Measurements from ENCODE around the gene SORCS2.

DNA sequence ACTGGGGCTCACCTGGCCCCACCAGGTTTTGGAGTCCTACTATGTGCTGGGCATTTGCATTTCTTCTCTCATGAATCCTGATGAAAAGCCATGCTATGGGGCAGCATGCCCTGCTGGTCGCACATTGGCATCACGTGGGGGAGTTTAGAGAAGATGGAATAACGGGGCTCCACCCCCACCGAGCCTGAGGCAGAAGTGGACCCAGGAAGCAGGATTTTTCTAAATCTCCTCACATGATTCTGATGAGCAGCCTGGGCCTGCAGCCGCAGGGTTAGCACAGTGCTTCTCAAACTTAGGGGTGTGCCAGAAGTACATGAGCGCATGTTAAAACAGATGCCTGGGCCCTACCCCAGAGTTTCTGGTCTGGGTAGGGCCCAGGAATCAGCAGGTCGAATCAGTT is 4.6 kb upstream of the SORCS2 start:
- TF ChIP-seq CTCF (IDR thresholded peaks at IDR 0.05; ENCODE audit: low read depth, low read length) (no peak), POLR2A (IDR thresholded peaks at IDR 0.05; ENCODE audit: extremely low read depth, insufficient read length) (no peak)
- TF ChIP-seq, protein P1, sequence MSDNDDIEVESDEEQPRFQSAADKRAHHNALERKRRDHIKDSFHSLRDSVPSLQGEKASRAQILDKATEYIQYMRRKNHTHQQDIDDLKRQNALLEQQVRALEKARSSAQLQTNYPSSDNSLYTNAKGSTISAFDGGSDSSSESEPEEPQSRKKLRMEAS (IDR thresholded peaks at IDR 0.05; ENCODE audit: low read depth, low read length): no peak
